ENCODE measurements around the gene NPTN. TPM values are rescaled to one million over a fixed set of nuclear protein-coding genes. Genes with fewer than 3 reads are reported as not detected.

NPTN gene
- total and polyA plus RNA-seq, 2 of the 13 experiments (the other 11 are each of a cell fraction or from before 2014, with no cell fraction given), result 78.0 to 110 TPM

GRCh38 chr15:73628976-73629797 lies 4.0 kb downstream of the NPTN start (continued):
- 0 out of 2 replicates have a peak, but pooled peaks have one; percentile 11 for TF ChIP-seq SP5 (CRISPR knock-in tag; IDR thresholded peaks at IDR 0.05; ENCODE audit: borderline replicate concordance, low read depth)
- 0 out of 2 replicates have a peak, but pooled peaks have one; percentile 27 for TF ChIP-seq JUNB (CRISPR knock-in tag; IDR thresholded peaks at IDR 0.05; ENCODE audit: borderline replicate concordance)
- no peak for TF ChIP-seq TOE1 (CRISPR knock-in tag; IDR thresholded peaks at IDR 0.05)
- no peak for TF ChIP-seq GLMP (CRISPR knock-in tag; IDR thresholded peaks at IDR 0.05; ENCODE audit: borderline replicate concordance)
- peak; percentile 20; the same call in 1 of the 2 replicates for TF ChIP-seq ATF7 (IDR thresholded peaks at IDR 0.05)
- no peak for TF ChIP-seq ATF7 (CRISPR knock-in tag; IDR thresholded peaks at IDR 0.05)
- TF ChIP-seq ZNF205 (CRISPR knock-in tag; IDR thresholded peaks at IDR 0.05), result no peak
- TF ChIP-seq AFF4 (CRISPR knock-in tag; IDR thresholded peaks at IDR 0.05), result no peak
- no peak for TF ChIP-seq ZNF44 (CRISPR knock-in tag; IDR thresholded peaks at IDR 0.05)
- no peak for TF ChIP-seq ZNF333 (CRISPR knock-in tag; IDR thresholded peaks at IDR 0.05; ENCODE audit: borderline replicate concordance)
- no peak for TF ChIP-seq ZNF570 (CRISPR knock-in tag; IDR thresholded peaks at IDR 0.05; ENCODE audit: borderline replicate concordance)
- TF ChIP-seq SIN3A (IDR thresholded peaks at IDR 0.05; ENCODE audit: borderline replicate concordance, low read depth, low read length), result no peak
- TF ChIP-seq, protein P1, sequence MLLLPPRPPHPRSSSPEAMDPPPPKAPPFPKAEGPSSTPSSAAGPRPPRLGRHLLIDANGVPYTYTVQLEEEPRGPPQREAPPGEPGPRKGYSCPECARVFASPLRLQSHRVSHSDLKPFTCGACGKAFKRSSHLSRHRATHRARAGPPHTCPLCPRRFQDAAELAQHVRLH (CRISPR knock-in tag; IDR thresholded peaks at IDR 0.05; ENCODE audit: borderline replicate concordance, low read depth), result no peak
- TF ChIP-seq GATA4 (IDR thresholded peaks at IDR 0.05; ENCODE audit: borderline replicate concordance, low read depth), result no peak
- peak; percentile 34; the same call in 1 of the 2 replicates for TF ChIP-seq MED1 (CRISPR knock-in tag; IDR thresholded peaks at IDR 0.05)
- TF ChIP-seq HNRNPH1 (optimal IDR thresholded peaks at IDR 0.05; ENCODE audit: low read depth, low read length), result no peak
- no peak for TF ChIP-seq POLR2A (IDR thresholded peaks at IDR 0.05; ENCODE audit: insufficient read depth in 1 of 2, low read depth in 2 of 2, low read length in 2 of 2)
- no peak for TF ChIP-seq NPAS2 (CRISPR knock-in tag; IDR thresholded peaks at IDR 0.05; ENCODE audit: borderline replicate concordance)
- TF ChIP-seq, protein P2, sequence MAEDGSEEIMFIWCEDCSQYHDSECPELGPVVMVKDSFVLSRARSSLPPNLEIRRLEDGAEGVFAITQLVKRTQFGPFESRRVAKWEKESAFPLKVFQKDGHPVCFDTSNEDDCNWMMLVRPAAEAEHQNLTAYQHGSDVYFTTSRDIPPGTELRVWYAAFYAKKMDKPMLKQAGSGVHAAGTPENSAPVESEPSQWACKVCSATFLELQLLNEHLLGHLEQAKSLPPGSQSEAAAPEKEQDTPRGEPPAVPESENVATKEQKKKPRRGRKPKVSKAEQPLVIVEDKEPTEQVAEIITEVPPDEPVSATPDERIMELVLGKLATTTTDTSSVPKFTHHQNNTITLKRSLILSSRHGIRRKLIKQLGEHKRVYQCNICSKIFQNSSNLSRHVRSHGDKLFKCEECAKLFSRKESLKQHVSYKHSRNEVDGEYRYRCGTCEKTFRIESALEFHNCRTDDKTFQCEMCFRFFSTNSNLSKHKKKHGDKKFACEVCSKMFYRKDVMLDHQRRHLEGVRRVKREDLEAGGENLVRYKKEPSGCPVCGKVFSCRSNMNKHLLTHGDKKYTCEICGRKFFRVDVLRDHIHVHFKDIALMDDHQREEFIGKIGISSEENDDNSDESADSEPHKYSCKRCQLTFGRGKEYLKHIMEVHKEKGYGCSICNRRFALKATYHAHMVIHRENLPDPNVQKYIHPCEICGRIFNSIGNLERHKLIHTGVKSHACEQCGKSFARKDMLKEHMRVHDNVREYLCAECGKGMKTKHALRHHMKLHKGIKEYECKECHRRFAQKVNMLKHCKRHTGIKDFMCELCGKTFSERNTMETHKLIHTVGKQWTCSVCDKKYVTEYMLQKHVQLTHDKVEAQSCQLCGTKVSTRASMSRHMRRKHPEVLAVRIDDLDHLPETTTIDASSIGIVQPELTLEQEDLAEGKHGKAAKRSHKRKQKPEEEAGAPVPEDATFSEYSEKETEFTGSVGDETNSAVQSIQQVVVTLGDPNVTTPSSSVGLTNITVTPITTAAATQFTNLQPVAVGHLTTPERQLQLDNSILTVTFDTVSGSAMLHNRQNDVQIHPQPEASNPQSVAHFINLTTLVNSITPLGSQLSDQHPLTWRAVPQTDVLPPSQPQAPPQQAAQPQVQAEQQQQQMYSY (CRISPR knock-in tag; IDR thresholded peaks at IDR 0.05), result no peak

Data from HepG2 (cell line).